Measurements from ENCODE around the gene VIM.

DNA sequence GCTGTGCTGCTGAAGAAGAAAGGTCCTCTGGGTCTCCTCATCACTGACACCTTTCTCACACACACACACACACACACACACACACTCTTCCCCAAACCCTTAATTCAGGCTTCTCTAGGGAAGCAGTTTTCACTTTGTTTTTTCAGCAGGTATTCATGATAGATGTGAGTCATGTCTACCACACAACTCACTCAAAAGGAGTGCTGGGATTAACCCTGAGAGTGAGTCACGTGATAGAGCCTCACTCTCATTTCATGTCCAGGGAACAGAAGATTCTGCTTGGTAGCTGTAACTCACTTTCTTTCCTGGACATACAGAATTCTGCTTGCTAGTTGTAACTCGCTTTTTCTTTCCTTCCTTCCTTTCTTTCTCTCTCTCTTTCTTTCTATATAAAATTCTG, 45.4 kb downstream of the VIM start:
- TF ChIP-seq, protein P1, sequence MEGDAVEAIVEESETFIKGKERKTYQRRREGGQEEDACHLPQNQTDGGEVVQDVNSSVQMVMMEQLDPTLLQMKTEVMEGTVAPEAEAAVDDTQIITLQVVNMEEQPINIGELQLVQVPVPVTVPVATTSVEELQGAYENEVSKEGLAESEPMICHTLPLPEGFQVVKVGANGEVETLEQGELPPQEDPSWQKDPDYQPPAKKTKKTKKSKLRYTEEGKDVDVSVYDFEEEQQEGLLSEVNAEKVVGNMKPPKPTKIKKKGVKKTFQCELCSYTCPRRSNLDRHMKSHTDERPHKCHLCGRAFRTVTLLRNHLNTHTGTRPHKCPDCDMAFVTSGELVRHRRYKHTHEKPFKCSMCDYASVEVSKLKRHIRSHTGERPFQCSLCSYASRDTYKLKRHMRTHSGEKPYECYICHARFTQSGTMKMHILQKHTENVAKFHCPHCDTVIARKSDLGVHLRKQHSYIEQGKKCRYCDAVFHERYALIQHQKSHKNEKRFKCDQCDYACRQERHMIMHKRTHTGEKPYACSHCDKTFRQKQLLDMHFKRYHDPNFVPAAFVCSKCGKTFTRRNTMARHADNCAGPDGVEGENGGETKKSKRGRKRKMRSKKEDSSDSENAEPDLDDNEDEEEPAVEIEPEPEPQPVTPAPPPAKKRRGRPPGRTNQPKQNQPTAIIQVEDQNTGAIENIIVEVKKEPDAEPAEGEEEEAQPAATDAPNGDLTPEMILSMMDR (optimal IDR thresholded peaks at IDR 0.05 in 1 of 3, IDR thresholded peaks at IDR 0.05 in 1 of 3, conservative IDR thresholded peaks at IDR 0.05 in 1 of 3; ENCODE audit: extremely low read depth in 1 of 3, insufficient read depth in 2 of 3, low read length in 3 of 3): no peak
- no peak for TF ChIP-seq EZH2 (IDR thresholded peaks at IDR 0.05; ENCODE audit: low read length)

Measured in keratinocyte (primary cell).